GM19452 (cell line): Measurements from ENCODE around the gene TOPBP1.
"Not testable (repeated sequence)": the region's sequence is repeated elsewhere in the genome, so short reads cannot be mapped to it uniquely, and the experiment has no call there.

Source experiments
- ATAC-seq: cut with Tn5 transposase; IDR thresholded peaks from one replicate; pipeline ENCODE4 v1.9.1; 2021; ENCODE audit not compliant: unreplicated experiment

Gene TOPBP1

DNA sequence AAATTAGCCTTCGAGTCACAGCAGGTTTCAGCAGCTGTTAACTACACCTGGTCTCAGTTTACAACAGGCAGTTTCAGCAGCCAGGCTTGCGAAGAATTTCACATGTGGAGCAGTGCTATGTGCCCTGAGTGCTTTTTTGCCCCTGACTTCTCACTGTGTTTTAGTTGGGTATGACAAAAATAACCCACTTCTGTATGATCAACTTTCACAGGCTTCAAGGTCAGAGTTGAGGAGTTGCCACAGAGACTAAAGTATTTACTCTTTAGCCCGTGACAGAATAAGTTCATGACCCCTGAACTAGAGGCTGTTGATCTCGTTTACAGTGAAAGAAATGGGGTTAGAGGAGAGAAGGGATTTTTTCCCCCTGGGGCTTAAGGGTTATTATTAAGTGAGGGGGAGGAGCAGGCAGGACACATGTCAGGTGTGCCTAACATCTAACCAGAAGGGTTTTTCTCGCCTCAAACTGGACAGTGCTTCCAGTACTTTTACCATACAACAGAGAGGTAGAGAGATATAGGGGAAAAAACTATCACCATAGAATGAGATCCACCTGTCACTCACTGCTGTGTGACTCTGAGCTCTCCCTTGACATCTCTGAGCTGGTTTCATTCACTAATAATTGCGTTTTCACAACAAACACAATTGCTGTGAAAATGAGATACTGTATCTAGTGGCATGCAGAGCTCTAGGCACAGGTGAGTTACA, 14.0 kb upstream of the TOPBP1 start:
- ATAC-seq = no peak

- ATAC-seq = no peak
Observed at GRCh38 chr3:133674290-133674919, 12.7 kb upstream of the TOPBP1 start.

DNA sequence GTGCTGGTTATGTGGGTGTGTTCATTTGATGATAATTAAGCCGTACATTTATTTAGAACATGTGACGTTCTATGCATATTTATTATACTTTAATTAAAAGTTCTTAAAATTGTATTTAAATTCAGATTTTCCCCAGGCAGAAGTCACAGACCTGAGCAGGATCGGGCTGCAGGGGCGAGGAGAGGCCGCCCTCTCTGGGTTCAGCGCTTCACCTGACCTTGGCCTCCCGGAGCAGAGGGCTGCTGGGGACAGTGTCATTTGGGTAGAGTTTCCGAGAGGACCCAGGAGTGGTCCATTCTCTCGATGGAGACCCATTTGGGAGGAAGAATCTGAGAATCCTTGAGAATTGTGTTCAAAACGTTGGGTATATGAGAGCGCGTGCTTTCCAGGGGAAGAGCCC, 12.0 kb upstream of the TOPBP1 start:
- ATAC-seq = no peak

DNA sequence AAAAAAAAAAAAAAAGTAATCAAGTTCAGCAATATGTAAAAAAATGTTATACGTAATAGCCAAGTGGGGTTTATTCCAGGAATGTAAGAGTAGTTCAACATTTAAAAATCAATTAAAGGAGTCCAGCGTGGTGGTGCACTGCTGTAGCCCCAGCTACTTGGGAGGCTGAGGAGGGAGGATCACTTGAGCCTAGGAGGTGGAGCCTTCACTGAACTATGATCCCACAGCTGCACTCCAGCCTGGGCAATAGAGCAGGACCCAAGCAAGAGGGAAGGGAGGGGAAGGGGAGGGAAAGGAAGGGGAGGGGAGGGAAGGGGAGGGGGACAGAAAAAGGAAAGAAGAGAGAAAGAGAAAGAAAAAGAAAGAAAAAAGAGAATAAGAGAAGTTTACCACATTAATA, 10.7 kb upstream of the TOPBP1 start:
- ATAC-seq = no peak

DNA sequence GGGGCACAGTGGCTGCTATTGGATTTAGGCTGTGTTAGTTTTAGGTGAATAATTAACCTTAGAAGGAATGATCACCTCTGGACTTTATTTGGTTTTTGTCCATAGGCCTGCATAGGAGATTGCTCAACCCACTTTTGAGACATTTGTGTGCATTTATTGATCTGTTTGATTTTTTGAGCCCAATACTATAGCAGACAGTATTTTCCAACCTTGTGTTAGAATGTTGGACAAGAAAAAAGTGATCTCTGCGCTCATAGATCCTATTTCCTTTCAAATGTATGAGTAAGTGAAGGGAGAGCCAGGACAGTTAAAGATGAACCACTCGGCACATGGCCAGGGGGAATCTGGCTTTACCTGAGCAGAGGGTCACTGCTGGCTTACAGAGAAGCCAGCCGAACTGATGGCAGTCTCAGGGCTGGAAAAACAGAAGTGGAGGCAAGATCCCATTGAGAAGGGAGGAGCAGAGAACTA, 8.8 kb upstream of the TOPBP1 start:
- no peak for ATAC-seq

DNA sequence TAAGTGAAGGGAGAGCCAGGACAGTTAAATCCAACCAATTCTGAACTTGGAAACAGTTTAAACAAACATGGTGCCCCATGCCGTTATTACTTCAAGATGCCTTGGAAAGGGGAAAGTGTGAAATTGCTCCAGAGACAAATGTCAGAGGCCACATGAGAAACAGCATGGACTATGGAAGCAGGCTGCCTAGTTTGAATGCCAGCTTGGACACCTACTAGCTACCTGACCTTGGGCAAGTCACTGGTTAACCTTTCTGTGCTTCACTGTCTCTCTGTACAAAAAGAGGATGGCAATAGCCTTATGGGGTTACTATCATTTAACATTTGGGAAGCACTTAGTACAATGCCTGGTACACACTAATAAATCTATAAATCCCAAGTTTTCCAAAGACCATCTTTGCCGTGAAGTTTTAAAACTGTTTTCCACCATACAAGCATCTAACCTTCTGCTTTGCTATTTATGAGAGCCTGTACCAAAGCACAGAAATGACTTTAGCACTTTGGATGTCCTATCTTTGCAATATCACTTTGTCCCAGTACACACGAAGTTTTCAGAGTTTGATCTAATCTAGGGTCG, 8.3 kb upstream of the TOPBP1 start:
- no peak for ATAC-seq

GRCh38 chr3:133667118-133667517, 5.4 kb upstream of the TOPBP1 start:
- ATAC-seq = no peak

DNA sequence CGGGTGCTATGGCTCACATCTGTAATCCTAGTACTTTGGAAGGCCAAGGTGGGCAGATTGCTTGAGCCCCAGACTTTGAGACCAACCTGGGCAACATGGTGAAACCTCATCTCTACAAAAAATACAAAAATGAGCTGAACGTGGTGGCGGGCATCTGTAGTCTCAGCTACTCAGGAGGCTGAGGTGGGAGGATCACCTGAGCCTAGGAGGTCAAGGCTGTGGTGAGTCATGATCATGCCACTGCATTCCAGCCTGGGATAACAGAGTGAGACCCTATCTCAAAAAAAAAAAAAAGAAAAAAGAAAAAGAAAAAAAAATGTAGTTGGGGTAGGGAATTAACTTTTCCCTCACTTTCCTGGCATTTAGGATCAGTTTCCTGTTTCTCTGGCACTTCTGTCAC, 3.4 kb upstream of the TOPBP1 start:
- ATAC-seq = not testable (repeated sequence)

DNA sequence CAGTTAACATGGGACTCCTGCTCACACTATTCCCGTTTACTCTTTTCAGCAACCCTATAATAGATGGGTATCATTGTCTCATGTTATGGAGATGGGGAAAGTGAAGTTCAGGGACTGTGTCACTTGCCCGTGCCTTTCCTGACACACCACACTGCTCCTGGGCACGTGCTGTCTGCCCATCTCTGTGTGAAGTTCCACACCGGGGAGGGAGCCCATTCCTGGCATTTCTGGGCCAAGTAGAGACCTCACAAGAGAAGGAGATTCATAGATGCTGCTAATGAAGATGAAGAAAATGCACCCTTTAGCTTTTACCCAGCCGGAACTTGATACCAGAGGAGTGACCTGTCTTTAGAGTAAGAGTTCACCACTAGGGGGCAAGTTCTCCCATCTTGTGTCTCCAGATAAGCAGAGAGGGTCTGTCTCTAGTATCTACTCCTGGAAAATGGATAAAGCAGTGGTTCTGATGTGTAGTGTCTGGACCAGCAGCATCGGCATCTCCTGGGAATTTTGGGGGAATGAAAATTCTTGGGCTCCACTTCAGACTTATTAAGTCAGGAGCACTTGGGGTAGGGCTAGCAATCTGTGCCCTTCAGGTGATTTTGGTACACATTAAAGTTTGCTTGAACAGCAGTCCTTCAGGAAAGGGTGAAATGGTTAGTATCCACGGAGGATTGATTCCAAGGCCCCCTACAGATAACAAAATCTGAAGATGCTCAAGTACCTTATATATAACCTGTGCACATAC, 2.0 kb upstream of the TOPBP1 start:
- no peak for ATAC-seq

DNA sequence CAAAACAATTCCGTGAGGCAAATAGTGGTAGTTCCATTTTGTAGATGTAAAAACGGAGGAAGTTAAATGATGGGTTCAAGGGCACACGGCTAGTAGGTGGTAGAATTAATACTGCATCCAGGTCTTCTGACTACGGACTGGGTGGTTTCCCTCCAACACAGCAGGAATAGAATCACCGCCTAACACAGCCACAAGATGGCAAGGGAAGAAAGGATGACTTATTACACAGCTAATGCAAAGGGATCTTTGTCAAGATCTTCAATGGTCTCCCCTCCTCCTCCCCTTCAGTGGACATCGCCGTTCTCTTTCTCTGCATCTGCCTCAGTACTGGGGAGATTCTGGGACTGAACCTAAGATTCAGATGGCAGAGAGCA, 524 bp upstream of the TOPBP1 start:
- peak; percentile 49 for ATAC-seq

GRCh38 chr3:133659806-133660205, 1.9 kb downstream of the TOPBP1 start:
- no peak for ATAC-seq

DNA sequence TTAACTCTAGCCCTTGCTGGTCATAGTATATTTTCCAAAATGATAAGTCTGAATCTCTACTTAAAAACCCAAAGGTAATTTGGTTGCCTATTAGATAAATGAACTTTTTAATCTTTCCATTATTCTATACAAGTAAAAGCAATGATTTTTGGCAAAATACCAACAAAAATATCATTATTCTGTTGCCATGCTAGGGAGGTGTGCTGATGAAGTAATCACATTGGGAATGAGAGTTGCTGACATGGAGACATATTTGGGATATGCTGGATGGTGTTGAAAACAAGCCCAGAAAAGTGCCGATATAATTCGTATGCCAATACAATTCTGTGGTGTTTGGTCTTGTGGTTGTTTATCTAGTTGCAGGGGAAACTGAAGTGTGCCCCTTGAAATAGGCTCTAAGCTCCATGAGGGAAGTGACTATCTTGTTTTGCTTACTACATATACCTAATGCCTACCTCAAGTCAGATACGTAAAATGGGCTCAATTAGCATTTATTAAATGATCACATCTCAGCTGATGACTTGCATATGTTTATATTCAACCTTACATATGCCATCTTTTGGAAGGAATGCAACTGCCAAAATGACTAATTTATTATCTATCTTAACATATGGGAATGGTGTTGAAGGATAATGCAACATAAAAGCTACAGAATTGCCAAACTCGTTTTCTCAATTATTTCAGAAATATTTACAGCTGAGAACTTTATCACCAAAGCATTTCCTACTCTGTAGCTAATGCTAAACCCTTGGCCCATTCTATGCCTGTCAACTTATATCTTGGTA, 5.8 kb downstream of the TOPBP1 start:
- ATAC-seq = no peak

DNA sequence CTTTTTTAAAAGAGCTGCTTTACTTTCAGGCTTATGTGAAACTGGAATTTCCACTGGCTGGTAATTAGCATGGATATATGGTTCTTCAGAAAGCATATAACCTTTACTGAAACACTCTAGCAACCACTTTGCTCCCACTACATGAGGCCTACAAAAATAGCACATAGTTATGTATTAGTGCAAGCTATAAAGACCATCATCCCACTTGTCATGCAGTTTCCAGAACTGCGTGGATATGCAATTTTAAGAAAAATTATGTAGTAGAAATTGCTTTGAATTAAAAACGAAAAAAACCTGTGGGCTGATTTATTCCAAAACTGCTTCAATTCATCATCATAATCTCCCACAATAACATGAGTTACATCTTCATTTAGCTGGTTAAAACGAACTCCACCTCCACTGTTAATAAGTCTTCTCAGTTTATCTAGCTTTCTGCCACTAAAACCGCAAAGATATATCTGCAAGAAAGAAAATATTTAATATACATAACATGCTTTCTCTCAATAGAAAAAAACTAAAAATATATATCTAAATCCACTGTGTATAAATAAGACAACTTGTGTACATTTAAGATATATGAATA, 12.2 kb downstream of the TOPBP1 start:
- ATAC-seq = no peak

- no peak for ATAC-seq
Observed at GRCh38 chr3:133644768-133645167, 17.0 kb downstream of the TOPBP1 start.

- no peak for ATAC-seq
Observed at GRCh38 chr3:133643611-133644010, 18.1 kb downstream of the TOPBP1 start.

- no peak for ATAC-seq
Observed at GRCh38 chr3:133641254-133641653, 20.5 kb downstream of the TOPBP1 start.

DNA sequence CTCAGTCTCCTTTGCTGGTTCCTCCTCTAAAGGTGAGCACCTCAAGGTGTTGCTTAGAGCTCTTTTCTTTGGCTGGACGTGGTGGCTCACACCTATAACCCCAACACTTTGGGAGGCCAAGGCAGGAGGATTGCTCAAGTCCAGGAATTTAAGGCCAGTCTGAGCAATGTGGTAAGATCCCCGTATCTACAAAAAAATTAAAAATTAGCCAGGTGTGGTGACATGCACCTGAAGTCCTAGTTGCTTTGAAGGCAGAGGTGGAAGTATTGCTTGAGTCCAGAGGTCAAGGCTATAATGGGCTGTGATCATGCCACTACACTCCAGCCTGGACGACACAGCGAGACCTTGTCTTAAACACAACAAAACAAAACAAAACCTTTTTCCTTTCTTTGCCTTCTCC, 28.3 kb downstream of the TOPBP1 start:
- ATAC-seq = no peak

GRCh38 chr3:133629146-133629545, 32.6 kb downstream of the TOPBP1 start:
- no peak for ATAC-seq

DNA sequence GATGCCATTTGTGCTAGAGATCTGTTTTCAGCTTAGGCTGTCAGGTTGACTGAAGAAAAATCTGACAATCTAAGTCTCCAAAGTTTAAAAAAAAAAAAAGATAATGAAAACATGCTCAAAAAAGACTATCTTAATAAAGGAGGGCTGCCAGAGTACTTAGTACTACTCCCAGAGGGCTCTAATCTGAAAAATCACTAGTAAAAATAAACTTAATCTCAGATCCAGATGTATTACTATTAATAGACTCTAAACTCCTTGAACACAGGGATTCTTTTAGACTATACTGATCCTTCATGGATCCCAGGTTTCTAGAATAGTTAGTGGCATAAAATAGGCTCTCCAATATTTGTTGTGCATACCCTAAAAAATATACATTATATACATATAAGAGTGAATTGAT, 34.0 kb downstream of the TOPBP1 start:
- ATAC-seq = no peak

DNA sequence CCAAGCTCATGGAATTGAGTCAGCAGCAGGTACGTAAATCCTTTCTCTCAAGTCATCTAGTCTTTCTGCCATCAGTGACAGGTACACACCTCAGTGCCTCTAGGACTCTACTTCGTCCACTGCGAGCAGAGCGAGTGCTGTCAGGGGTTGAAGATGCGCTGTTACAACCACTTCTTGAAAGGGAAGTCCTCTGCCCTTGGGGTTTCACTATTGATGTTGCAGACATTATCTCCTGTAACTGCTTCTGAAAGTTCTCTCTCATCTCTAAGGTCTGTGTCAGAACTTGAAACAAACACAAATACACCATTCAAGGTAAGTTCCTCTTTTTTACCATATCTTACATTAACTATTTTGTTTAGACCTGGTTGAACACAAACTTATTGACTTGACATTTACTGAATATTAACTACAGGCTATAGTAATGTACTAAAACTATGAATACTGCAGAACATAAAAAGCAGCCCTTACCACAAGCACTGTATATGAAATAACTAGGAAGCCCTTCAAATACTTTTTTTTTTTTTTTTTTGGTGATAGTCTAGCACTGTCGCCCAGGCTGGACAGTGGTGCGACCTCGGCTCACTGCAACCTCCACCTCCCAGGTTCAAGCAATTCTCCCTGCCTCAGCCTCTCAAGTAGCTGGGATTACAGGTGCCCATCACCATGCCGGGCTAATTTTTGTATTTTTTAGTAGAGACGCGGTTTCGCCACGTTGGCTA, 41.5 kb downstream of the TOPBP1 start:
- ATAC-seq = peak; percentile 99
